Measurements from ENCODE around the gene ZP1.

GRCh38 chr11:60831501-60832079 lies 35.8 kb upstream of the ZP1 start:
- no peak for TF ChIP-seq CTCF (conservative IDR thresholded peaks at IDR 0.05; ENCODE audit: low read length)
- no peak for TF ChIP-seq EZH2phosphoT487 (IDR thresholded peaks at IDR 0.05; ENCODE audit: borderline replicate concordance, low read depth, low read length)

Measured in OCI-LY7 (cell line).